Neutrophil (primary cell): Measurements from ENCODE around the gene DEFB123.

ENCODE experiments used
- H3K27ac ChIP-seq: fragments of 200-600 bp; sonication (generic); 2 replicates; pipeline ENCODE4 v1.5.1; 2016; ENCODE audit warnings: mild to moderate bottlenecking, moderate library complexity
- H3K27me3 ChIP-seq: fragments of 200-600 bp; sonication (generic); 2 replicates; pipeline ENCODE4 v1.6.0; 2016; ENCODE audit warnings: mild to moderate bottlenecking
- H3K36me3 ChIP-seq: fragments of 200-600 bp; sonication (generic); 2 replicates; pipeline ENCODE4 v1.5.1; 2017
- H3K4me1 ChIP-seq, 2 experiments: fragments of 200-600 bp in 1 of 2; sonication (generic) in 1 of 2; 1 replicate in 1 of 2; 2 replicates in 1 of 2; pipeline versions ENCODE4 v1.5.1 to v1.6.1; 2013 to 2016; ENCODE audit warnings: low read depth in 1 of 2, low read length in 1 of 2, mild to moderate bottlenecking in 1 of 2, moderate library complexity in 1 of 2; ENCODE audit not compliant: control insufficient read depth in 1 of 2, insufficient read depth in 1 of 2
- H3K4me3 ChIP-seq, 2 experiments: fragments of 200-600 bp in 1 of 2; sonication (generic) in 1 of 2; 1 replicate in 1 of 2; 2 replicates in 1 of 2; pipeline ENCODE4 v1.5.1; 2013 to 2016; ENCODE audit warnings: low read depth in 1 of 2, low read length in 1 of 2, mild to moderate bottlenecking in 1 of 2, moderate library complexity in 1 of 2
- H3K9me3 ChIP-seq: fragments of 200-600 bp; sonication (generic); 2 replicates; pipeline ENCODE4 v1.5.1; 2016
- CTCF ChIP-seq: fragments of 200-600 bp; sonication (generic); IDR thresholded peaks from 2 replicates; pipeline ENCODE4 v1.5.1; 2016; ENCODE audit warnings: antibody characterized with exemption

DEFB123 gene

GRCh38 chr20:31440012-31440659 is at the start of gene DEFB123:
Gene DEFB123, plus strand, starts transcription at chr20:31440632. Its CDS starts 67 bp downstream, at chr20:31440699.
- H3K27me3 ChIP-seq, result peaks cover 17% of the 10 kb centered on the region
- no peaks in the 10 kb centered on the region for H3K36me3 ChIP-seq
- no peak for TF ChIP-seq CTCF
- H3K9me3 ChIP-seq, result no peaks in the 10 kb centered on the region
- no peak within 1 kb of the TSS for H3K27ac ChIP-seq
- no peak within 1 kb of the TSS for H3K4me3 ChIP-seq
- H3K4me1 ChIP-seq, result no peaks in the 10 kb centered on the region

- no peaks in the 10 kb centered on the region for H3K36me3 ChIP-seq
- no peak for TF ChIP-seq CTCF
- H3K27ac ChIP-seq, result no peak overlapping the region
- H3K4me1 ChIP-seq, result no peaks in the 10 kb centered on the region
- H3K9me3 ChIP-seq, result no peaks in the 10 kb centered on the region
- H3K4me3 ChIP-seq, result no peak overlapping the region
- no peaks in the 10 kb centered on the region for H3K27me3 ChIP-seq
Measured at GRCh38 chr20:31392836-31393235, 47.6 kb upstream of the DEFB123 start.

DNA sequence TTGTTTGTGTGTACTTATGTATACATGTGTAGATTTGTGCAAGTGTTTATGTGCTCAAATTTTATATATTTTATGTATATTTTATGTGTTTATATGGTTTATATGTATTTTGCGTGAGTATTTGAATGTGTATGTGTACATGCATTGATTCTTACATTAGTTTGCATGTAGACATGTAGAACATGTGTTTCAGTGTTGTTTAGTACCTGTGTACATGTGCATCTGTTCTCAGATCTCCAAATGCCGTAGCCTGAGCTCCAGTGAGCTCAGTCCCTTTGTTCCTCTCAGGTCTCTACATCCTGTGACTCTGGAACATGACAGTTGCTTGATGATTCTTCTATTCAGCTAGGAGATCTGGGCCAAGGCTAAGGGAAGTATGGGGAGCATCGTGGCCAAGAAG is 45.5 kb upstream of the DEFB123 start:
- Histone ChIP-seq H3K36me3 (no peaks in the 10 kb centered on the region), H3K9me3 (no peaks in the 10 kb centered on the region), H3K27me3 (no peaks in the 10 kb centered on the region), H3K4me3 (no peak overlapping the region), H3K27ac (no peak overlapping the region), H3K4me1 (no peaks in the 10 kb centered on the region)
- no peak for TF ChIP-seq CTCF

GRCh38 chr20:31403886-31404285 is 36.5 kb upstream of the DEFB123 start:
- TF ChIP-seq CTCF, result no peak
- Histone ChIP-seq H3K27me3 (no peaks in the 10 kb centered on the region), H3K9me3 (no peaks in the 10 kb centered on the region), H3K27ac (no peak overlapping the region), H3K4me1 (no peaks in the 10 kb centered on the region), H3K36me3 (no peaks in the 10 kb centered on the region), H3K4me3 (no peak overlapping the region)

- no peaks in the 10 kb centered on the region for H3K36me3 ChIP-seq
- no peak within 1 kb of the TSS for H3K27ac ChIP-seq
- H3K9me3 ChIP-seq, result no peaks in the 10 kb centered on the region
- TF ChIP-seq CTCF, result no peak
- H3K27me3 ChIP-seq, result no peaks in the 10 kb centered on the region
- H3K4me3 ChIP-seq, result no peak within 1 kb of the TSS
- no peaks in the 10 kb centered on the region for H3K4me1 ChIP-seq
Measured at GRCh38 chr20:31406115-31406514, 34.3 kb upstream of the DEFB123 start, which contains the start of gene DEFB121. Gene DEFB121, minus strand, starts transcription at chr20:31406215. Its CDS starts 63 bp downstream, at chr20:31406152.
